Kidney glomerular epithelial cell (primary cell): Measurements from ENCODE around the gene NUMB.
A peak's percentile ranks its signal among the peaks of the same experiment; 100 is the strongest.

Experiments
- DNase-seq: peaks from one replicate; lab custom pipeline; 2025; lab: John Stamatoyannopoulos, UW

The NUMB gene

GRCh38 chr14:73245480-73246325, 212.6 kb downstream of the NUMB start:
- DNase-seq: no peak

GRCh38 chr14:73244541-73245290, 213.6 kb downstream of the NUMB start:
- no peak for DNase-seq

- DNase-seq: no peak
Measured at GRCh38 chr14:73243748-73244147, 214.6 kb downstream of the NUMB start.

GRCh38 chr14:73243341-73243740, 215.0 kb downstream of the NUMB start:
- no peak for DNase-seq

GRCh38 chr14:73242357-73242901, 215.9 kb downstream of the NUMB start:
- peak; percentile 82 for DNase-seq

- peak; percentile 73 for DNase-seq
Measured at GRCh38 chr14:73241481-73242165, 216.7 kb downstream of the NUMB start.

- no peak for DNase-seq
Measured at GRCh38 chr14:73240816-73241480, 217.4 kb downstream of the NUMB start.

GRCh38 chr14:73239393-73240241, 218.7 kb downstream of the NUMB start:
- DNase-seq: no peak

GRCh38 chr14:73238941-73239340, 219.4 kb downstream of the NUMB start:
- DNase-seq: no peak

- DNase-seq: peak; percentile 85
Measured at GRCh38 chr14:73238424-73238852, 219.9 kb downstream of the NUMB start.

GRCh38 chr14:73237786-73238423, 220.4 kb downstream of the NUMB start:
- no peak for DNase-seq

GRCh38 chr14:73237219-73237785, 221.0 kb downstream of the NUMB start, which contains the start of gene PAPLN:
Gene PAPLN (plus strand): TSS chr14:73237506. CDS start chr14:73239779, 2,273 bp downstream.
- peak; percentile 44 for DNase-seq

- DNase-seq: no peak
Measured at GRCh38 chr14:73236752-73237218, 221.6 kb downstream of the NUMB start.

GRCh38 chr14:73236157-73236556, 222.2 kb downstream of the NUMB start:
- DNase-seq: no peak

- no peak for DNase-seq
Measured at GRCh38 chr14:73235531-73236155, 222.7 kb downstream of the NUMB start.

- no peak for DNase-seq
Measured at GRCh38 chr14:73234586-73235394, 223.6 kb downstream of the NUMB start.

- no peak for DNase-seq
Measured at GRCh38 chr14:73234029-73234428, 224.3 kb downstream of the NUMB start.

GRCh38 chr14:73233564-73233963, 224.8 kb downstream of the NUMB start:
- no peak for DNase-seq
